B cell (primary cell): Measurements from ENCODE around the gene GFOD1.

Experiments
- EZH2 ChIP-seq: IDR thresholded peaks from 2 replicates; pipeline ENCODE4 v1.6.1; 2012; ENCODE audit warnings: borderline replicate concordance, low read depth, mild to moderate bottlenecking, moderate library complexity, low read length; ENCODE audit not compliant: insufficient read depth, poor library complexity, severe bottlenecking
- TF ChIP-seq, protein P1 (sequence below): fragments of 200-600 bp; IDR thresholded peaks from one replicate; pipeline ENCODE4 v1.8.0; 2022; ENCODE audit warnings: antibody characterized with exemption, mild to moderate bottlenecking

DNA sequence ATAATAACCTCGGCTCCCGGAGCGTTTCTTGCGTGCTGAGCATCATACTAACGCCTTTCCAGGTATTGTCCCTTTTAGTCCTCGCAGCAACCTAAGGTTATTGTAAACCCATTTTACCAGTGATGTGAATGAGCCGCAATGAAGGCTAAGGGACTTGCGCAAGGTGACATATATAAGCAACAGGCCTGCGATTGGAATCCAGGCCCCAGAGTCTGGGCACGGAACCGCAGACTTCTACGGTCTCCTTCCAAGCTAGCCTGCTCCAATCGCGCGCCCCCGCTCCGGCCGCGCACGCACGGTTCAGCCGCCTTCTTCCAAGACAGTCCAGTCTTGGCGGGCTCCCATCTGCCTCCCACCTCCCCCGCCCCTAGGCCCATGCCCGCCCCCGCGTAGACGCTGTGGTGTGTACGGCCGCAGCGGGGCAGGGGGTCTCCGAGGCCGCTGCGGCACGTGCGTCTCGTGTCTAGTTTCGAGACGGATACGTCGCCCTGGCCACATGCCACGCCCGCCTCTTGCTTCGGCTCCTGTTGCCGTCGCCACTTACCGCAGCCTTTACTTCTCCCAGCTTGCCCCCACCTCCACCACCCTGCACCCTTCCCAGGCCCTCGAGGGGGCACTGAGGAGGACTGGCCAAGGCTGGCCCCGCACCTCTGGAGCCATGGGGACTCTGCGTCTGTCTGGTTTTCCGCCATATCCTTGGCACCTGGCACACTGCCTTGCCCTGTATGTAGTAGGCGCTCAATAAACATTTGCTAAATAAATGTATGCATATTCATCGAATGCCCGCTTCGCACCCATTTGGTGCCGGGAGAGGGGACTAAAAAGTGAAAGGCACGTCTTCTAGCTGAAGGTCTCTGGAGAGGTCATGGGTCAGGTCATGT, 855 bp upstream of the GFOD1 start:
- TF ChIP-seq, protein P1, sequence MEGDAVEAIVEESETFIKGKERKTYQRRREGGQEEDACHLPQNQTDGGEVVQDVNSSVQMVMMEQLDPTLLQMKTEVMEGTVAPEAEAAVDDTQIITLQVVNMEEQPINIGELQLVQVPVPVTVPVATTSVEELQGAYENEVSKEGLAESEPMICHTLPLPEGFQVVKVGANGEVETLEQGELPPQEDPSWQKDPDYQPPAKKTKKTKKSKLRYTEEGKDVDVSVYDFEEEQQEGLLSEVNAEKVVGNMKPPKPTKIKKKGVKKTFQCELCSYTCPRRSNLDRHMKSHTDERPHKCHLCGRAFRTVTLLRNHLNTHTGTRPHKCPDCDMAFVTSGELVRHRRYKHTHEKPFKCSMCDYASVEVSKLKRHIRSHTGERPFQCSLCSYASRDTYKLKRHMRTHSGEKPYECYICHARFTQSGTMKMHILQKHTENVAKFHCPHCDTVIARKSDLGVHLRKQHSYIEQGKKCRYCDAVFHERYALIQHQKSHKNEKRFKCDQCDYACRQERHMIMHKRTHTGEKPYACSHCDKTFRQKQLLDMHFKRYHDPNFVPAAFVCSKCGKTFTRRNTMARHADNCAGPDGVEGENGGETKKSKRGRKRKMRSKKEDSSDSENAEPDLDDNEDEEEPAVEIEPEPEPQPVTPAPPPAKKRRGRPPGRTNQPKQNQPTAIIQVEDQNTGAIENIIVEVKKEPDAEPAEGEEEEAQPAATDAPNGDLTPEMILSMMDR = no peak
- TF ChIP-seq EZH2 = no peak
